NCI-H345 treated with DMSO at 0.1 percent for 48 hours (cell line): Measurements from ENCODE around the gene FBXL14.
A peak's percentile ranks its signal among the peaks of the same experiment; 100 is the strongest.

Experiments used
- DNase-seq: peaks from one replicate; lab custom pipeline; 2025; ENCODE audit not compliant: unreplicated experiment; lab: John Stamatoyannopoulos, UW

Gene FBXL14

GRCh38 chr12:1594261-1595025 is at the start of gene FBXL14:
TSS of gene FBXL14 (minus strand) at chr12:1594581. CDS start at chr12:1594066, 515 bp downstream.
- DNase-seq, result peak; percentile 34

GRCh38 chr12:1643905-1644533 is 49.6 kb upstream of the FBXL14 start:
- no peak for DNase-seq

GRCh38 chr12:1643043-1643442 is 48.7 kb upstream of the FBXL14 start:
- no peak for DNase-seq

GRCh38 chr12:1642513-1642912 is 48.1 kb upstream of the FBXL14 start:
- no peak for DNase-seq

GRCh38 chr12:1640328-1641234 is 46.2 kb upstream of the FBXL14 start:
- DNase-seq, result no peak

GRCh38 chr12:1639538-1639937 is 45.2 kb upstream of the FBXL14 start:
- DNase-seq, result no peak

- no peak for DNase-seq
Measured at GRCh38 chr12:1638203-1638602, 43.8 kb upstream of the FBXL14 start.

GRCh38 chr12:1635301-1636095 is 41.1 kb upstream of the FBXL14 start:
- DNase-seq, result no peak

GRCh38 chr12:1634590-1635191 is 40.3 kb upstream of the FBXL14 start:
- peak; percentile 26 for DNase-seq

GRCh38 chr12:1634149-1634548 is 39.8 kb upstream of the FBXL14 start:
- no peak for DNase-seq

- DNase-seq, result no peak
Measured at GRCh38 chr12:1633459-1633858, 39.1 kb upstream of the FBXL14 start.

GRCh38 chr12:1632702-1633101 is 38.3 kb upstream of the FBXL14 start:
- no peak for DNase-seq

- DNase-seq, result no peak
Measured at GRCh38 chr12:1630827-1631591, 36.6 kb upstream of the FBXL14 start.

GRCh38 chr12:1630133-1630826 is 35.9 kb upstream of the FBXL14 start:
- DNase-seq, result peak; percentile 22

- peak; percentile 19 for DNase-seq
Measured at GRCh38 chr12:1629338-1630132, 35.2 kb upstream of the FBXL14 start.

GRCh38 chr12:1628666-1629337 is 34.4 kb upstream of the FBXL14 start, which contains the start of gene WNT5B:
TSS of gene WNT5B (plus strand) at chr12:1629231. CDS start at chr12:1631355, 2,124 bp downstream.
- DNase-seq, result no peak

- DNase-seq, result no peak
Measured at GRCh38 chr12:1622406-1622805, 28.0 kb upstream of the FBXL14 start.

GRCh38 chr12:1620092-1620491 is 25.7 kb upstream of the FBXL14 start:
- DNase-seq, result no peak
